Gastrocnemius medialis (tissue), 4 donors: ENCODE measurements around the gene CLEC3B.

ENCODE experiments used
- POLR2A ChIP-seq, 2 donors: fragments of 450-650 bp; IDR thresholded peaks; one replicate each; pipeline ENCODE4 v1.6.1; 2017; ENCODE audit warnings: antibody characterized with exemption in 2 of 2, mild to moderate bottlenecking in 2 of 2, moderate library complexity in 2 of 2
- TF ChIP-seq, protein P1 (sequence below), 5 experiments: fragments of 450-650 bp in 3 of 5; fragments of 200-600 bp in 2 of 5; sonication (generic) in 2 of 5; IDR thresholded peaks in 4 of 5; conservative IDR thresholded peaks in 1 of 5; 1 replicate in 4 of 5; 2 replicates in 1 of 5; pipeline ENCODE4 v1.5.1; 2016 to 2019; ENCODE audit warnings: antibody characterized with exemption in 5 of 5, mild to moderate bottlenecking in 3 of 5, moderate library complexity in 3 of 5

DNA sequence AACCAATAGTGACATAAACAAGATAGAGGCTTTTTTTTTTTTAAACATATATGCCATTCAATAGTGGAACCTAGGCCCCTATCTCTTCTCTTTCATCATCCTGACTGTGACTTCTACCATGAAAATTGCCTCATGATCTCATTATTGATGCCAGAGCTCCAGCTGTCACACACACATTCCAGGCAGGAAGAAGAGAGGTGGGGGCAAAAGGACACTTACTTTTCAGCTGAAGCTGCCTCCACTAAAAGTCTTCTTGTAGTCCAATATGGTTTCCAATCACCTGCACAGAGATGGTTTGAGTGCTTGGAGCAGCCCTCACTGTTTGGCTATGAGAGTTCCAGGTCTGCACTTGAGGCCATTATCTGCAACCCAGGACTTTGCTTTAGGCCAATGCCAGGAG is 45.0 kb downstream of the CLEC3B start:
- no peak for TF ChIP-seq POLR2A (IDR thresholded peaks at IDR 0.05)
- TF ChIP-seq, protein P1, sequence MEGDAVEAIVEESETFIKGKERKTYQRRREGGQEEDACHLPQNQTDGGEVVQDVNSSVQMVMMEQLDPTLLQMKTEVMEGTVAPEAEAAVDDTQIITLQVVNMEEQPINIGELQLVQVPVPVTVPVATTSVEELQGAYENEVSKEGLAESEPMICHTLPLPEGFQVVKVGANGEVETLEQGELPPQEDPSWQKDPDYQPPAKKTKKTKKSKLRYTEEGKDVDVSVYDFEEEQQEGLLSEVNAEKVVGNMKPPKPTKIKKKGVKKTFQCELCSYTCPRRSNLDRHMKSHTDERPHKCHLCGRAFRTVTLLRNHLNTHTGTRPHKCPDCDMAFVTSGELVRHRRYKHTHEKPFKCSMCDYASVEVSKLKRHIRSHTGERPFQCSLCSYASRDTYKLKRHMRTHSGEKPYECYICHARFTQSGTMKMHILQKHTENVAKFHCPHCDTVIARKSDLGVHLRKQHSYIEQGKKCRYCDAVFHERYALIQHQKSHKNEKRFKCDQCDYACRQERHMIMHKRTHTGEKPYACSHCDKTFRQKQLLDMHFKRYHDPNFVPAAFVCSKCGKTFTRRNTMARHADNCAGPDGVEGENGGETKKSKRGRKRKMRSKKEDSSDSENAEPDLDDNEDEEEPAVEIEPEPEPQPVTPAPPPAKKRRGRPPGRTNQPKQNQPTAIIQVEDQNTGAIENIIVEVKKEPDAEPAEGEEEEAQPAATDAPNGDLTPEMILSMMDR (IDR thresholded peaks at IDR 0.05 in 4 of 5, conservative IDR thresholded peaks at IDR 0.05 in 1 of 5) = no peak
